K562 (cell line): ENCODE measurements around the gene SLC25A21. TPM values are rescaled to one million over a fixed set of nuclear protein-coding genes. Genes with fewer than 3 reads are reported as not detected.

Source experiments
- ATAC-seq: fragments of 200-7000 bp; cut with Tn5 transposase; 3 replicates; pipeline ENCODE4 v1.9.1; 2020; ENCODE audit warnings: moderate library complexity
- BruUV-seq: library from RNA; stranded (reverse); fragments of 400-500 nt; replicated peaks from 2 replicates; lab custom pipeline; 2021; lab: Mats Ljungman, UMichigan
- CTCF ChIA-PET: fragments of 300-600 bp; formaldehyde crosslinking; extraction: SDS; loops from one replicate; lab custom pipeline; 2021; ENCODE audit warnings: low intra/inter-chr PET ratio; lab: Yijun Ruan, JAX
- POLR2A ChIA-PET: fragments of 300-600, 350-650 bp; sonication (Branson Sonifier 250); formaldehyde crosslinking; extraction: SDS; loops from one replicate; lab custom pipeline; 2021; ENCODE audit warnings: antibody characterized with exemption, inconsistent platforms; lab: Yijun Ruan, JAX
- DNase-seq, 4 experiments: peaks; one replicate each; pipeline versions ENCODE4 v3.0.0 to v3.0.0-alpha.2; 2011 to 2018; ENCODE audit warnings: low spot score in 3 of 4, mixed read lengths in 3 of 4; ENCODE audit errors: extremely low read depth in 1 of 4
- FAIRE-seq: peaks from 2 replicates; lab custom pipeline; 2011; peaks lifted over from hg19 to GRCh38; lab: Jason Lieb, UNC
- H2AFZ ChIP-seq: 2 replicates; pipeline ENCODE4 v1.6.0; 2011; ENCODE audit warnings: low read depth, low read length, control low read depth, inconsistent platforms
- H3K27ac ChIP-seq: fragments of 200-600 bp; 3 replicates; pipeline ENCODE4 v1.8.0; 2011; ENCODE audit warnings: low read depth, mild to moderate bottlenecking, control low read depth, inconsistent platforms, low read length, moderate library complexity, mixed read lengths; ENCODE audit errors: extremely low read depth
- H3K27me3 ChIP-seq, 2 experiments: fragments of 300-600 bp in 1 of 2; 2 replicates in 1 of 2; 3 replicates in 1 of 2; pipeline versions ENCODE4 v1.6.0 to v1.8.0; 2011; ENCODE audit warnings: inconsistent platforms in 2 of 2, low read length in 2 of 2, mild to moderate bottlenecking in 1 of 2, mixed read lengths in 1 of 2, moderate library complexity in 1 of 2; ENCODE audit not compliant: control insufficient read depth in 2 of 2, insufficient read depth in 2 of 2
- H3K36me3 ChIP-seq: fragments of 300-600 bp; 3 replicates; pipeline ENCODE4 v1.8.0; 2011; ENCODE audit warnings: mild to moderate bottlenecking, low read length, inconsistent platforms; ENCODE audit not compliant: control insufficient read depth, insufficient read depth
- H3K4me1 ChIP-seq, 2 experiments: fragments of 200-600 bp in 1 of 2; replicated peaks in 1 of 2; 2 replicates in 1 of 2; 3 replicates in 1 of 2; pipeline versions ENCODE4 v1.5.1 to v1.8.0; 2011; ENCODE audit warnings: inconsistent platforms in 2 of 2, low read length in 2 of 2, mild to moderate bottlenecking in 1 of 2, mixed read lengths in 1 of 2, moderate library complexity in 1 of 2; ENCODE audit not compliant: control insufficient read depth in 2 of 2, insufficient read depth in 2 of 2
- H3K4me2 ChIP-seq: 2 replicates; pipeline ENCODE4 v1.6.1; 2011; ENCODE audit warnings: low read length, control low read depth, inconsistent platforms, mixed read lengths; ENCODE audit not compliant: insufficient read depth
- H3K4me3 ChIP-seq: fragments of 200-600 bp; sonication (generic), shearing (Covaris generic); 2 replicates; pipeline ENCODE4 v1.5.1; 2016; ENCODE audit warnings: control low read depth, inconsistent platforms
- H3K79me2 ChIP-seq: fragments of 200-600 bp; 3 replicates; pipeline ENCODE4 v1.8.0; 2011; ENCODE audit warnings: low read length, inconsistent platforms; ENCODE audit not compliant: control insufficient read depth, insufficient read depth
- H3K9ac ChIP-seq, 2 experiments: 2 replicates each; pipeline versions ENCODE4 v1.6.0 to v1.6.1; 2011; ENCODE audit warnings: low read depth in 2 of 2, low read length in 2 of 2, control low read depth in 1 of 2, inconsistent platforms in 1 of 2, mild to moderate bottlenecking in 1 of 2, mixed read lengths in 1 of 2; ENCODE audit not compliant: insufficient read depth in 1 of 2
- H3K9me1 ChIP-seq: one replicate; pipeline ENCODE4 v1.6.0; 2011; ENCODE audit warnings: inconsistent platforms, mild to moderate bottlenecking, low read length, moderate library complexity; ENCODE audit not compliant: control insufficient read depth, insufficient read depth
- H3K9me3 ChIP-seq: replicated peaks from 2 replicates; pipeline ENCODE4 v1.5.1; 2011; ENCODE audit warnings: low read depth, low read length, inconsistent platforms; ENCODE audit not compliant: control insufficient read depth, insufficient read depth
- H4K20me1 ChIP-seq: replicated peaks from 2 replicates; pipeline ENCODE4 v1.6.1; 2011; ENCODE audit warnings: low read length, inconsistent platforms, mixed read lengths; ENCODE audit not compliant: control insufficient read depth, insufficient read depth
- ATF3 ChIP-seq, 2 experiments: fragments of 450-650 bp in 1 of 2; sonication (generic) in 1 of 2; formaldehyde crosslinking in 1 of 2; IDR thresholded peaks in 1 of 2; conservative IDR thresholded peaks in 1 of 2; 2 replicates each; pipeline versions ENCODE4 v1.6.1 to v1.8.1; 2016 to 2023; ENCODE audit warnings: mild to moderate bottlenecking in 2 of 2, moderate library complexity in 2 of 2, inconsistent platforms in 1 of 2, missing genetic modification reagents in 1 of 2
- DPF2 ChIP-seq: fragments of 450-650 bp; IDR thresholded peaks from 2 replicates; pipeline ENCODE4 v1.6.1; 2016
- EHMT2 ChIP-seq: fragments of 450-650 bp; IDR thresholded peaks from 2 replicates; pipeline ENCODE4 v1.6.1; 2018; ENCODE audit warnings: antibody characterized with exemption
- ELK3 ChIP-seq: fragments of 450-650 bp; formaldehyde crosslinking; IDR thresholded peaks from 2 replicates; pipeline ENCODE4 v1.4.0; 2020; ENCODE audit warnings: mild to moderate bottlenecking
- HMBOX1 ChIP-seq: sonication (generic); IDR thresholded peaks from 2 replicates; pipeline ENCODE4 v1.6.1; 2016
- HNRNPL ChIP-seq: fragments of 200-400 bp; formaldehyde crosslinking; IDR thresholded peaks from 2 replicates; pipeline ENCODE4 v1.6.1; 2017; ENCODE audit warnings: low read depth, mild to moderate bottlenecking, low read length
- JUND ChIP-seq, 2 experiments: IDR thresholded peaks; 2 replicates in 1 of 2; 3 replicates in 1 of 2; pipeline ENCODE4 v1.6.1; 2011; ENCODE audit warnings: borderline replicate concordance in 2 of 2, low read depth in 2 of 2, low read length in 2 of 2, improper control_type of control experiment in 1 of 2, missing biosample characterization in 1 of 2, missing genetic modification characterization in 1 of 2, missing genetic modification reagents in 1 of 2
- MAFF ChIP-seq: IDR thresholded peaks from 2 replicates; pipeline ENCODE4 v1.6.1; 2012; ENCODE audit warnings: low read length, improper control_type of control experiment
- PURB ChIP-seq: sonication (generic); formaldehyde crosslinking; IDR thresholded peaks from 2 replicates; pipeline ENCODE4 v1.9.0; 2021; ENCODE audit warnings: low read depth, mild to moderate bottlenecking, missing genetic modification reagents
- SMARCE1 ChIP-seq: fragments of 450-650 bp; IDR thresholded peaks from 2 replicates; pipeline ENCODE4 v1.7.1; 2016; ENCODE audit warnings: mild to moderate bottlenecking
- TCF3 ChIP-seq: sonication (generic); formaldehyde crosslinking; IDR thresholded peaks from 2 replicates; pipeline ENCODE4 v1.4.0; 2020; ENCODE audit warnings: mild to moderate bottlenecking, missing genetic modification reagents
- TEAD2 ChIP-seq: fragments of 450-650 bp; IDR thresholded peaks from 2 replicates; pipeline ENCODE4 v1.6.1; 2016; ENCODE audit warnings: missing genetic modification characterization, control low read depth, missing compliant biosample characterization
- U2AF2 ChIP-seq: fragments of 200-400 bp; formaldehyde crosslinking; optimal IDR thresholded peaks from 2 replicates; pipeline ENCODE3; 2017; ENCODE audit warnings: low read depth, mild to moderate bottlenecking, low read length
- ZNF384 ChIP-seq: IDR thresholded peaks from 2 replicates; pipeline ENCODE4 v1.6.1; 2012; ENCODE audit warnings: low read depth, low read length, improper control_type of control experiment
- ZNF75A ChIP-seq: fragments of 450-650 bp; formaldehyde crosslinking; IDR thresholded peaks from 2 replicates; pipeline ENCODE4 v1.4.0; 2020; ENCODE audit warnings: mild to moderate bottlenecking
- WGBS: fragments of 100-300 bp; shearing (Covaris generic); methylation state at CpG from one replicate; pipeline ENCODE4 v1.1.6; 2016; ENCODE audit warnings: low coverage, mixed read lengths; ENCODE audit not compliant: insufficient coverage; ENCODE audit errors: missing lambda C conversion rate; 5-methylcytosine and 5-hydroxymethylcytosine counted together
- in situ Hi-C: fragments of 300-500 bp; cut with MboI; formaldehyde crosslinking; loops from 4 replicates; pipeline ENCODE4 v1.15.0; 2018; ENCODE audit warnings: inconsistent platforms, mixed read lengths
- intact Hi-C: fragments of 100-400 bp; cut with micrococcal nuclease; formaldehyde crosslinking; loops from 2 replicates; pipeline ENCODE4 v1.14.2; 2022
- polyA plus RNA-seq, 8 experiments: library from polyadenylated mRNA; depleted of rRNA in 4 of 8; stranded (reverse) in 5 of 8; unstranded in 3 of 8; fragments of >200 nt; fragmentation: Nextera tagmentation in 2 of 8; fragmentation: Illumina TruSeq in 1 of 8; extraction: Ambion mirVana in 2 of 8; extraction: Trizol in 1 of 8; gene quantifications; 2 replicates each; pipeline versions ENCODE4 v1.2.1 to v1.2.3, GENCODE V29; 2011 to 2014; ENCODE audit warnings: inconsistent platforms in 1 of 8, missing spikeins in 1 of 8
- total RNA-seq, 7 experiments: library from RNA; depleted of rRNA in 6 of 7; stranded (reverse); fragments of >200 nt in 6 of 7; fragmentation: Illumina TruSeq in 2 of 7; extraction: Trizol in 2 of 7; gene quantifications; 2 replicates each; pipeline versions ENCODE4 v1.2.1 to v1.2.3, GENCODE V29; 2011 to 2021; ENCODE audit warnings: low replicate concordance in 1 of 7
- TF ChIP-seq, protein P1 (sequence below): fragments of 250-450 bp; sonication (Bioruptor Pico); IDR thresholded peaks from 2 replicates; pipeline ENCODE4 v1.5.0; 2021

Gene SLC25A21
- total and polyA plus RNA-seq, 9 of the 15 experiments (the other 6 are each of a cell fraction or from before 2014, with no cell fraction given), result 15.2 to 46.7 (median 28.7) TPM

- Histone ChIP-seq H3K36me3 (no peaks in the 10 kb centered on the region), H3K4me1 (peaks cover 0 to 14% of the 10 kb centered on the region in 2 experiments; a peak in 3 of 5 replicates), H3K79me2 (peaks cover 3% of the 10 kb centered on the region; the same call in 2 of the 3 replicates), H3K4me3 (no peak overlapping the region), H2AFZ (peak overlapping the region; percentile 59; the same call in 1 of the 2 replicates), H3K27me3 (no peaks in the 10 kb centered on the region), H3K9me1 (no peaks in the 10 kb centered on the region), H3K9ac (no peak overlapping the region), H4K20me1 (0 out of 2 replicates have a peak, but pooled peaks cover 4% of the 10 kb centered on the region), H3K4me2 (peak overlapping the region; percentile 18), H3K9me3 (no peaks in the 10 kb centered on the region), H3K27ac (peak overlapping the region; percentile 55; the same call in 2 of the 3 replicates)
- ChIA-PET POLR2A (interaction anchor here (0.7 kb wide), 1 partner anchor 16 kb away, joined by 3 read pairs; no protein-coding TSS in a partner anchor), CTCF (interaction anchor here (0.7 kb wide), 1 partner anchor 65 kb away, joined by 3 read pairs; no protein-coding TSS in a partner anchor)
- DNase-seq, result peak in 3 of 4 experiments; percentile 11 to 61 (median 44)
- WGBS, result 1% methylated on average over 4 of the region's 4 CpGs
- peak; percentile 72 for FAIRE-seq
- intact Hi-C loops (no loop called here), in situ Hi-C loops (no loop called here)
- BruUV-seq, result no TSS peak
- ATAC-seq, result peak; percentile 94
- TF ChIP-seq HMBOX1 (peak; percentile 63; the same call in 1 of the 2 replicates), JUND (IDR thresholded peaks at IDR 0.05; ENCODE audit: borderline replicate concordance, low read depth, low read length) (peak; percentile 92), JUND (tag; IDR thresholded peaks at IDR 0.05; ENCODE audit: borderline replicate concordance, low read depth, low read length) (peak; percentile 88; the same call in 2 of the 3 replicates), ZNF75A (CRISPR knock-in tag) (no peak), TCF3 (peak; percentile 30; the same call in 1 of the 2 replicates), SMARCE1 (peak; percentile 81), DPF2 (peak; percentile 84), PURB (CRISPR knock-in tag) (no peak), MAFF (peak; percentile 19; the same call in 1 of the 2 replicates), TEAD2 (tag) (0 out of 2 replicates have a peak, but pooled peaks have one; percentile 19), ELK3 (CRISPR knock-in tag) (no peak), HNRNPL (no peak), EHMT2 (peak; percentile 29; the same call in 1 of the 2 replicates), ZNF384 (0 out of 2 replicates have a peak, but pooled peaks have one; percentile 62), U2AF2 (no peak), ATF3 (IDR thresholded peaks at IDR 0.05) (peak; percentile 88), ATF3 (CRISPR knock-in tag; conservative IDR thresholded peaks at IDR 0.05) (no peak)
- TF ChIP-seq, protein P1, sequence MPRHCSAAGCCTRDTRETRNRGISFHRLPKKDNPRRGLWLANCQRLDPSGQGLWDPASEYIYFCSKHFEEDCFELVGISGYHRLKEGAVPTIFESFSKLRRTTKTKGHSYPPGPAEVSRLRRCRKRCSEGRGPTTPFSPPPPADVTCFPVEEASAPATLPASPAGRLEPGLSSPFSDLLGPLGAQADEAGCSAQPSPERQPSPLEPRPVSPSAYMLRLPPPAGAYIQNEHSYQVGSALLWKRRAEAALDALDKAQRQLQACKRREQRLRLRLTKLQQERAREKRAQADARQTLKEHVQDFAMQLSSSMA (CRISPR knock-in tag), result no peak
Observed at GRCh38 chr14:36996133-36996856, 176.1 kb downstream of the SLC25A21 start.
